Vagina (tissue), 2 donors: ENCODE data around the gene ODAD3. TPM values are rescaled to one million over a fixed set of nuclear protein-coding genes. Genes with fewer than 3 reads are reported as not detected.
"Not testable (repeated sequence)": the region's sequence is repeated elsewhere in the genome, so short reads cannot be mapped to it uniquely, and the experiment has no call there.

Experiments used
- DNase-seq, 2 donors: peaks; one replicate each; pipeline ENCODE4 v3.0.0-alpha.2; 2017; ENCODE audit errors: extremely low spot score in 2 of 2
- H3K27ac ChIP-seq: fragments of 200-600 bp; sonication (generic); one replicate; pipeline ENCODE4 v1.5.1; 2019
- H3K27me3 ChIP-seq: fragments of 200-600 bp; sonication (generic); one replicate; pipeline ENCODE4 v1.5.1; 2019
- H3K36me3 ChIP-seq, 2 donors: fragments of 200-600 bp; sonication (generic); one replicate each; pipeline ENCODE4 v1.5.1; 2017 to 2019
- H3K4me1 ChIP-seq: fragments of 200-600 bp; sonication (generic); one replicate; pipeline ENCODE4 v1.5.1; 2019
- H3K4me3 ChIP-seq, 2 donors: fragments of 200-600 bp; sonication (generic); 1 replicate in 1 of 2; 2 replicates in 1 of 2; pipeline ENCODE4 v1.5.1; 2016 to 2019
- H3K9me3 ChIP-seq: fragments of 200-600 bp; sonication (generic); one replicate; pipeline ENCODE4 v1.5.1; 2019
- CTCF ChIP-seq, 3 experiments: fragments of 450-650 bp in 2 of 3; fragments of 200-600 bp in 1 of 3; sonication (generic) in 1 of 3; IDR thresholded peaks; one replicate each; pipeline ENCODE4 v1.5.1; 2017 to 2019; ENCODE audit warnings: antibody characterized with exemption in 3 of 3, mild to moderate bottlenecking in 2 of 3, moderate library complexity in 2 of 3
- POLR2A ChIP-seq, 2 donors: fragments of 450-650 bp; IDR thresholded peaks; one replicate each; pipeline ENCODE4 v1.6.1; 2017; ENCODE audit warnings: antibody characterized with exemption in 2 of 2, mild to moderate bottlenecking in 2 of 2, moderate library complexity in 2 of 2
- POLR2AphosphoS5 ChIP-seq, 2 donors: sonication (generic); formaldehyde crosslinking; IDR thresholded peaks; one replicate each; pipeline ENCODE4 v1.9.0; 2017; ENCODE audit warnings: antibody characterized with exemption in 2 of 2, mild to moderate bottlenecking in 2 of 2, low read depth in 1 of 2; ENCODE audit not compliant: insufficient read depth in 1 of 2
- intact Hi-C: fragments of 100-400 bp; cut with DNase I; formaldehyde crosslinking; loops from one replicate; pipeline ENCODE4 v1.15.1; 2023
- total RNA-seq: library from RNA; depleted of rRNA; stranded (reverse); fragments of >200 nt; gene quantifications from one replicate; pipeline ENCODE4 v1.2.3, GENCODE V29; 2016

Gene ODAD3
- total RNA-seq, 1 donor from 2014 or later, result not detected

- DNase-seq, result no peak
- Histone ChIP-seq H3K4me3 (no peak overlapping the region), H3K36me3 (no peaks in the 10 kb centered on the region), H3K27ac (no peak overlapping the region), H3K27me3 (no peaks in the 10 kb centered on the region), H3K4me1 (no peaks in the 10 kb centered on the region), H3K9me3 (no peaks in the 10 kb centered on the region)
- intact Hi-C loops, result loop anchor here (10.0 kb wide), 1 partner anchor 164 kb away; the partner anchor contains the start of gene TSPAN16
- TF ChIP-seq POLR2A (IDR thresholded peaks at IDR 0.05), result no peak
- no peak for TF ChIP-seq POLR2AphosphoS5 (IDR thresholded peaks at IDR 0.05; ENCODE audit: insufficient read depth in 1 of 2, low read depth in 1 of 2)
- TF ChIP-seq CTCF (IDR thresholded peaks at IDR 0.05), result no peak
These were observed 23.4 kb upstream of the ODAD3 start for GRCh38 chr19:11458236-11458900.

GRCh38 chr19:11457831-11458230 is 22.9 kb upstream of the ODAD3 start:
- Histone ChIP-seq H3K4me3 (no peak overlapping the region), H3K9me3 (no peaks in the 10 kb centered on the region), H3K27ac (no peak overlapping the region), H3K4me1 (no peaks in the 10 kb centered on the region), H3K36me3 (no peaks in the 10 kb centered on the region), H3K27me3 (no peaks in the 10 kb centered on the region)
- TF ChIP-seq CTCF (IDR thresholded peaks at IDR 0.05) (no peak), POLR2A (IDR thresholded peaks at IDR 0.05) (no peak), POLR2AphosphoS5 (IDR thresholded peaks at IDR 0.05; ENCODE audit: insufficient read depth in 1 of 2, low read depth in 1 of 2) (no peak)
- intact Hi-C loops, result loop anchor here (10.0 kb wide), 1 partner anchor 163 kb away; the partner anchor contains the start of gene TSPAN16
- no peak for DNase-seq

- Histone ChIP-seq H3K27me3 (no peaks in the 10 kb centered on the region), H3K9me3 (no peaks in the 10 kb centered on the region), H3K4me1 (no peaks in the 10 kb centered on the region), H3K4me3 (no peak overlapping the region), H3K27ac (no peak overlapping the region), H3K36me3 (no peaks in the 10 kb centered on the region)
- intact Hi-C loops, result loop anchor here (10.0 kb wide), 1 partner anchor 162 kb away; the partner anchor contains the start of gene TSPAN16
- TF ChIP-seq CTCF (IDR thresholded peaks at IDR 0.05), result no peak
- no peak for TF ChIP-seq POLR2A (IDR thresholded peaks at IDR 0.05)
- TF ChIP-seq POLR2AphosphoS5 (IDR thresholded peaks at IDR 0.05; ENCODE audit: insufficient read depth in 1 of 2, low read depth in 1 of 2), result no peak
- no peak for DNase-seq
These were observed 22.2 kb upstream of the ODAD3 start for GRCh38 chr19:11457115-11457514.

DNA sequence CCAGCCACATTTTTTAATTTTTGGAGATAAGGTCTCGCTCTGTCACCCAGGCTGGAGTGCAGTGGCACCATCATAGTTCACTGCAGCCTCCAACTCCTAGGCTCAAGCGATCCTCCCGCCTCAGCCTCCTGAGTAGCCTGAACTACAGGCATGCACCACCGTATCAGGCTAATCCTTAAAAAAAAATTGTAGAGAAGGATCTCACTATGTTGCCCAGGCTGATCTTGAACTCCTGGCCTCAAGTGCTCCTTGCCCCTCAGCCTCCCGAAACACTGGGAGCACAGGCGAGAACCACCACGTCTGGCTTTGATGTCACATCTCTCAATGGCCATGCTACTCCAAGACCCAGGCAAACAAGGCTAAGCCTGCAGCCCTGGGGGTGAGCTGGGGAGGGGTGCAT is 21.7 kb upstream of the ODAD3 start:
- no peak for DNase-seq
- no peaks in the 10 kb centered on the region for H3K36me3 ChIP-seq
- H3K27ac ChIP-seq, result no peak overlapping the region
- no peaks in the 10 kb centered on the region for H3K9me3 ChIP-seq
- TF ChIP-seq CTCF (IDR thresholded peaks at IDR 0.05), result no peak
- no peak overlapping the region for H3K4me3 ChIP-seq
- no peaks in the 10 kb centered on the region for H3K27me3 ChIP-seq
- no peaks in the 10 kb centered on the region for H3K4me1 ChIP-seq
- intact Hi-C loops, result loop anchor here (10.0 kb wide), 1 partner anchor 162 kb away; the partner anchor contains the start of gene TSPAN16

DNA sequence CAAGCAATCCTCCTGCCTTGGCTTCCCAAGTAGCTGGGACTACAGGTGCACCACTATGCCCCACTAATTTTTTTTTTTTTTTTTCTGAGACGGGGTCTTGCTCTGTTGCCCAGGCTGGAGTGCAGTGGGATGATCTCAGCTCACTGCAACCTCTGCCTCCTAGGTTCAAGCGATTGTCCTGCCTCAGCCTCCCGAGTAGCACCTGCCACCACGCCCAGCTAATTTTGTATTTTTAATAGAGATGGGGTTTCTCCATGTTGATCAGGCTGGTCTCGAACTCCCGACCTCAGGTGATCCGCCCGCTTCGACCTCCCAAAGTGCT is 20.3 kb upstream of the ODAD3 start:
- H3K36me3 ChIP-seq, H3K4me3 ChIP-seq, H3K27me3 ChIP-seq, H3K9me3 ChIP-seq, H3K27ac ChIP-seq, DNase-seq, H3K4me1 ChIP-seq: not testable (repeated sequence)
- intact Hi-C loops, result loop anchor here (10.0 kb wide), 1 partner anchor 160 kb away; the partner anchor contains the start of gene TSPAN16
